ENCODE results near the gene FOXO3.

DNA sequence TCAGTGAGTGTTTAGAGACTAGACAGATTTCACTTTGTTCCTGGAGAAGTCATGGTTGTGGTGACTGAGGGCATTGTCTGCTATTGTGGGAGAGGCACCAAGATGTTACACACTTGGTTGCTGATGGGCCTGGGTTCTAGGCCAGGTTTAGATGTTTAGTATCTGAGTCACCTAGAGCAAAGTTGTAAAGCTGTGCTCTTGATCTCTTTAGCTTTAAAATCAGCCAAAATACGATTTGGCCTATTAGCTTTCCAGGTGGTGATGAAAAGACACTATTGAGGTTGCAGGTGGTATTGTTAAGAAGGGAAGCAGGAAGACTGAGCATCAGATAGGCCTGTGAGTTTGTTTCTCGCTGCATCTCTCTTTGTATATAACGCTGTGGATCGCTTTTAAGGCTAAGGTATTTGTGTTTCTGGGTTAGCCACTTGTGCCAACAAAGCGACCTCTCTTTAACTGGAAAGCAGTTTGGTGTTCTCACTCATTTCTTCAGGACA lies 48.6 kb downstream of the FOXO3 start:
- TF ChIP-seq, protein P1, sequence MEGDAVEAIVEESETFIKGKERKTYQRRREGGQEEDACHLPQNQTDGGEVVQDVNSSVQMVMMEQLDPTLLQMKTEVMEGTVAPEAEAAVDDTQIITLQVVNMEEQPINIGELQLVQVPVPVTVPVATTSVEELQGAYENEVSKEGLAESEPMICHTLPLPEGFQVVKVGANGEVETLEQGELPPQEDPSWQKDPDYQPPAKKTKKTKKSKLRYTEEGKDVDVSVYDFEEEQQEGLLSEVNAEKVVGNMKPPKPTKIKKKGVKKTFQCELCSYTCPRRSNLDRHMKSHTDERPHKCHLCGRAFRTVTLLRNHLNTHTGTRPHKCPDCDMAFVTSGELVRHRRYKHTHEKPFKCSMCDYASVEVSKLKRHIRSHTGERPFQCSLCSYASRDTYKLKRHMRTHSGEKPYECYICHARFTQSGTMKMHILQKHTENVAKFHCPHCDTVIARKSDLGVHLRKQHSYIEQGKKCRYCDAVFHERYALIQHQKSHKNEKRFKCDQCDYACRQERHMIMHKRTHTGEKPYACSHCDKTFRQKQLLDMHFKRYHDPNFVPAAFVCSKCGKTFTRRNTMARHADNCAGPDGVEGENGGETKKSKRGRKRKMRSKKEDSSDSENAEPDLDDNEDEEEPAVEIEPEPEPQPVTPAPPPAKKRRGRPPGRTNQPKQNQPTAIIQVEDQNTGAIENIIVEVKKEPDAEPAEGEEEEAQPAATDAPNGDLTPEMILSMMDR (IDR thresholded peaks at IDR 0.05), result no peak
- TF ChIP-seq POLR2A (IDR thresholded peaks at IDR 0.05), result no peak

All from right lobe of liver (tissue), 4 donors.